GM18858 (cell line): Measurements from ENCODE around the gene ZNF761.
"Not testable (repeated sequence)": the region's sequence is repeated elsewhere in the genome, so short reads cannot be mapped to it uniquely, and the experiment has no call there.

ENCODE experiments used
- ATAC-seq: cut with Tn5 transposase; IDR thresholded peaks from one replicate; pipeline ENCODE4 v1.9.1; 2021; ENCODE audit not compliant: unreplicated experiment

Gene ZNF761

GRCh38 chr19:53431399-53432087 is at the start of gene ZNF761:
Gene ZNF761, plus strand, starts transcription at chr19:53431984. Its CDS starts 15,285 bp downstream, at chr19:53447269.
- peak; percentile 88 for ATAC-seq

GRCh38 chr19:53388168-53388567 is 43.6 kb upstream of the ZNF761 start:
- ATAC-seq: no peak

GRCh38 chr19:53388904-53389303 is 42.9 kb upstream of the ZNF761 start:
- no peak for ATAC-seq

GRCh38 chr19:53389571-53389970 is 42.2 kb upstream of the ZNF761 start:
- no peak for ATAC-seq

GRCh38 chr19:53389978-53390377 is 41.8 kb upstream of the ZNF761 start:
- ATAC-seq: no peak

GRCh38 chr19:53394522-53394973 is 37.2 kb upstream of the ZNF761 start:
- no peak for ATAC-seq

GRCh38 chr19:53394974-53395839 is 36.6 kb upstream of the ZNF761 start, which contains the start of gene ZNF765:
Gene ZNF765, plus strand, starts transcription at chr19:53395149. Its CDS starts 2,867 bp downstream, at chr19:53398016.
- ATAC-seq: peak; percentile 58

GRCh38 chr19:53395840-53396524 is 35.8 kb upstream of the ZNF761 start:
- not testable (repeated sequence) for ATAC-seq

- ATAC-seq: no peak
Measured at GRCh38 chr19:53396525-53396868, 35.3 kb upstream of the ZNF761 start.

- not testable (repeated sequence) for ATAC-seq
Measured at GRCh38 chr19:53397918-53398317, 33.9 kb upstream of the ZNF761 start.

- no peak for ATAC-seq
Measured at GRCh38 chr19:53409505-53410204, 22.1 kb upstream of the ZNF761 start.

- ATAC-seq: not testable (repeated sequence)
Measured at GRCh38 chr19:53420520-53421315, 11.1 kb upstream of the ZNF761 start.

- ATAC-seq: no peak
Measured at GRCh38 chr19:53422551-53422950, 9.2 kb upstream of the ZNF761 start.

- not testable (repeated sequence) for ATAC-seq
Measured at GRCh38 chr19:53423074-53423473, 8.7 kb upstream of the ZNF761 start.

- ATAC-seq: not testable (repeated sequence)
Measured at GRCh38 chr19:53423680-53424079, 8.1 kb upstream of the ZNF761 start.

- no peak for ATAC-seq
Measured at GRCh38 chr19:53424968-53425597, 6.7 kb upstream of the ZNF761 start.

- ATAC-seq: no peak
Measured at GRCh38 chr19:53432088-53432661, 391 bp downstream of the ZNF761 start.

- ATAC-seq: not testable (repeated sequence)
Measured at GRCh38 chr19:53443809-53444208, 12.0 kb downstream of the ZNF761 start.

GRCh38 chr19:53447196-53447595 is 15.4 kb downstream of the ZNF761 start:
- ATAC-seq: not testable (repeated sequence)
